SK-N-SH (cell line): ENCODE measurements around the gene FAM135A. TPM values are rescaled to one million over a fixed set of nuclear protein-coding genes. Genes with fewer than 3 reads are reported as not detected.
"Not testable (repeated sequence)": the region's sequence is repeated elsewhere in the genome, so short reads cannot be mapped to it uniquely, and the experiment has no call there.

Experiments
- CTCF ChIA-PET: fragments of 300-600, 350-600 bp; formaldehyde crosslinking; extraction: SDS; loops from one replicate; lab custom pipeline; 2021; lab: Yijun Ruan, JAX
- POLR2A ChIA-PET: fragments of 350-600 bp; sonication (Branson Sonifier 250); formaldehyde crosslinking; extraction: SDS; loops from one replicate; lab custom pipeline; 2020; ENCODE audit warnings: antibody characterized with exemption, inconsistent platforms; lab: Yijun Ruan, JAX
- DNase-seq: peaks from one replicate; pipeline ENCODE4 v3.0.0; 2012
- H2AFZ ChIP-seq: fragments of 200-600 bp; sonication (generic); 2 replicates; pipeline ENCODE4 v1.8.1; 2016; ENCODE audit warnings: antibody characterized with exemption, mild to moderate bottlenecking, low read depth
- H3F3A ChIP-seq: fragments of 200-600 bp; sonication (generic); replicated peaks from 2 replicates; pipeline ENCODE3; 2016; ENCODE audit warnings: antibody characterized with exemption, mild to moderate bottlenecking; ENCODE audit not compliant: insufficient read depth
- H3K27ac ChIP-seq, 2 experiments: fragments of 200-500 bp in 1 of 2; fragments of 200-600 bp in 1 of 2; sonication (Bioruptor generic) in 1 of 2; sonication (generic), shearing (Covaris generic) in 1 of 2; 2 replicates each; pipeline versions ENCODE4 v1.5.1 to v1.6.1; 2014 to 2016; ENCODE audit warnings: low read depth in 2 of 2, inconsistent platforms in 1 of 2, low read length in 1 of 2, mild to moderate bottlenecking in 1 of 2, mixed read lengths in 1 of 2
- H3K27me3 ChIP-seq: fragments of 200-600 bp; sonication (generic), shearing (Covaris generic); 2 replicates; pipeline ENCODE4 v1.6.1; 2016; ENCODE audit warnings: mixed run types; ENCODE audit not compliant: insufficient read depth
- H3K36me3 ChIP-seq, 2 experiments: fragments of 200-500 bp in 1 of 2; fragments of 200-600 bp in 1 of 2; sonication (Bioruptor generic) in 1 of 2; sonication (generic) in 1 of 2; replicated peaks in 1 of 2; 2 replicates each; pipeline versions ENCODE3 to v1.5.1; 2014 to 2016; ENCODE audit warnings: low read length in 1 of 2, mild to moderate bottlenecking in 1 of 2; ENCODE audit not compliant: insufficient read depth in 2 of 2, control insufficient read depth in 1 of 2
- H3K4me1 ChIP-seq, 2 experiments: fragments of 200-500 bp in 1 of 2; fragments of 200-600 bp in 1 of 2; sonication (Bioruptor generic) in 1 of 2; sonication (generic), shearing (Covaris generic) in 1 of 2; 2 replicates each; pipeline versions ENCODE4 v1.5.1 to v1.6.1; 2014 to 2016; ENCODE audit warnings: low read depth in 1 of 2, low read length in 1 of 2, mixed run types in 1 of 2; ENCODE audit not compliant: insufficient read depth in 2 of 2, control insufficient read depth in 1 of 2
- H3K4me2 ChIP-seq: fragments of 200-600 bp; sonication (generic), shearing (Covaris generic); 2 replicates; pipeline ENCODE4 v1.6.1; 2017; ENCODE audit warnings: mixed run types
- H3K4me3 ChIP-seq, 2 experiments: fragments of 200-500 bp in 1 of 2; fragments of 200-600 bp in 1 of 2; sonication (Bioruptor generic) in 1 of 2; sonication (generic), shearing (Covaris generic) in 1 of 2; 2 replicates each; pipeline versions ENCODE4 v1.5.1 to v1.8.1; 2014 to 2016; ENCODE audit warnings: low read depth in 2 of 2, inconsistent platforms in 1 of 2, low read length in 1 of 2, mild to moderate bottlenecking in 1 of 2, mixed read lengths in 1 of 2, moderate library complexity in 1 of 2
- H3K79me2 ChIP-seq: fragments of 200-600 bp; sonication (generic); 2 replicates; pipeline ENCODE4 v1.8.1; 2017; ENCODE audit warnings: mild to moderate bottlenecking; ENCODE audit not compliant: insufficient read depth
- H3K9ac ChIP-seq: fragments of 200-600 bp; sonication (generic); 2 replicates; pipeline ENCODE4 v1.6.1; 2017; ENCODE audit warnings: mixed run types
- H3K9me2 ChIP-seq: fragments of 200-600 bp; sonication (generic); 2 replicates; pipeline ENCODE4 v1.6.1; 2017; ENCODE audit warnings: mixed run types
- H3K9me3 ChIP-seq: fragments of 200-600 bp; sonication (generic); 2 replicates; pipeline ENCODE4 v1.6.1; 2017; ENCODE audit warnings: mixed run types, mild to moderate bottlenecking, moderate library complexity
- H4K20me1 ChIP-seq: fragments of 200-600 bp; sonication (generic); 2 replicates; pipeline ENCODE4 v1.6.1; 2017; ENCODE audit warnings: mild to moderate bottlenecking, mixed run types; ENCODE audit not compliant: insufficient read depth
- FOXM1 ChIP-seq: IDR thresholded peaks from 2 replicates; pipeline ENCODE4 v1.4.0; 2012; ENCODE audit warnings: low read depth, mild to moderate bottlenecking
- GABPA ChIP-seq: IDR thresholded peaks from 2 replicates; pipeline ENCODE4 v1.4.0; 2012; ENCODE audit warnings: low read depth, mild to moderate bottlenecking
- POLR2AphosphoS5 ChIP-seq: IDR thresholded peaks from 2 replicates; pipeline ENCODE4 v1.6.1; 2012; ENCODE audit warnings: low read depth, low read length
- RCOR1 ChIP-seq: fragments of 150-350 bp; IDR thresholded peaks from 2 replicates; pipeline ENCODE4 v1.6.1; 2017; ENCODE audit warnings: antibody characterized with exemption, low read length
- SMC3 ChIP-seq: IDR thresholded peaks from 2 replicates; pipeline ENCODE4 v1.6.1; 2012; ENCODE audit warnings: low read depth, low read length, improper control_type of control experiment
- TAF1 ChIP-seq: IDR thresholded peaks from 2 replicates; pipeline ENCODE4 v1.6.1; 2012; ENCODE audit warnings: low read depth, mild to moderate bottlenecking, low read length, moderate library complexity, borderline replicate concordance
- USF1 ChIP-seq: IDR thresholded peaks from 2 replicates; pipeline ENCODE4 v1.4.0; 2012; ENCODE audit warnings: low read depth, borderline replicate concordance
- YY1 ChIP-seq: IDR thresholded peaks from 2 replicates; pipeline ENCODE4 v1.4.0; 2012; ENCODE audit warnings: low read depth, mild to moderate bottlenecking
- WGBS: methylation state at CpG from one replicate; pipeline ENCODE4 v1.1.6; 2017; ENCODE audit warnings: low lambda C conversion rate; 5-methylcytosine and 5-hydroxymethylcytosine counted together
- polyA plus RNA-seq, 3 experiments: library from polyadenylated mRNA; depleted of rRNA; stranded (reverse); fragments of >200 nt; gene quantifications; 2 replicates each; pipeline ENCODE4 v1.2.3, GENCODE V29; 2012

FAM135A gene
- polyA plus RNA-seq, 1 of the 3 experiments (the other 2 are of a cell fraction) = 2.6 TPM

GRCh38 chr6:70470016-70470415 is 56.7 kb downstream of the FAM135A start:
- Histone ChIP-seq H3K9me3 (no peaks in the 10 kb centered on the region), H3K27ac (no peak overlapping the region), H2AFZ (no peak overlapping the region), H3K4me2 (no peak overlapping the region), H3K27me3 (no peaks in the 10 kb centered on the region), H3K9ac (no peak overlapping the region), H3K79me2 (no peaks in the 10 kb centered on the region), H3K4me1 (no peaks in the 10 kb centered on the region), H3K4me3 (no peak overlapping the region), H4K20me1 (no peaks in the 10 kb centered on the region), H3F3A (no peaks in the 10 kb centered on the region), H3K36me3 (peaks cover 0 to 2% of the 10 kb centered on the region in 2 experiments), H3K9me2 (no peaks in the 10 kb centered on the region)
- DNase-seq = no peak
- no peak for TF ChIP-seq YY1
- TF ChIP-seq TAF1 = no peak
- CTCF ChIA-PET = interaction anchor here (1.0 to 1.2 kb wide), 2 partner anchors 9 to 11 kb away, joined by 3 read pairs; no protein-coding TSS in a partner anchor
- POLR2A ChIA-PET = no interaction called here

DNA sequence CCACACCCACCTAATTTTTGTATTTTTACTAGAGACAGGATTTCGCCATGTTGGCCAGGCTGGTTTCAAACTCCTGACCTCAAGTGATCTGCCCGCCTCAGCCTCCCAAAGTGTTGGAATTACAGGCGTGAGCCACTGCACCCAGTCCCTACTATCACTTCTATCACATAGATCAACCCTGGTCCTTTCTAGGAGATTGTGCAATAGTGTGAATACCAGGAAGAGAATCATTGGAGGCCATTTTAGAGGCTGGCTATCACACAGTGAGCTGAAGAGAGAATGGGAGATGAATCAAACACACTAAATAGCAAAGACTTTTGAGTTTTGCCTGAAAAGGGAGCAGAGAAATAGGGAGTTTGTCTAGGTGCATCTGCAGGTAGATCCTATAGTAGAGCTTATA is 57.2 kb downstream of the FAM135A start:
- H3F3A ChIP-seq, H3K79me2 ChIP-seq, H4K20me1 ChIP-seq, H3K27ac ChIP-seq, H3K4me3 ChIP-seq, H3K4me1 ChIP-seq, DNase-seq, H3K4me2 ChIP-seq, H3K36me3 ChIP-seq, H2AFZ ChIP-seq, H3K9me3 ChIP-seq, H3K9ac ChIP-seq, H3K27me3 ChIP-seq, H3K9me2 ChIP-seq, POLR2A ChIA-PET: not testable (repeated sequence)
- CTCF ChIA-PET = interaction anchor here (1.0 kb wide), 1 partner anchor 9 kb away, joined by 3 read pairs; no protein-coding TSS in a partner anchor
- 100% methylated on average over 3 of the region's 3 CpGs for WGBS

DNA sequence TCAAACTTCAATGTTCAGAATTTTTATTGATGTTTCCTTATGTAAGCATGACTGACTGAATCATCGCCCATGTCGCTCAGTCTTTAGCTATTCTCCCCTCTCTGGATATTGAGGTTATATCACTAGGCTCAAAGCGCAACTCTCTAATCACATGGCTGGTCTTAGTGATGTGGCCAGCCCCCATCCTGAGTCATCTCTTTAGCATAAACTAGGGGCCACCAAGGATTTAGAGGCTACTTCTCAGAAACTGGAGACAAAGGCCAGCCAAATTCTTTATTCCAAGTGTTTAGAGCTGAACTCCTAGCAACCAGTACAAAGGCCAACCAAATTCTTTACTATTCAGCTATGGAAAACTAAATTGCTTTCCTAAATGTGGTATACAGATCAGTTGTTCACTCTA is 61.4 kb downstream of the FAM135A start:
- Histone ChIP-seq H3K36me3 (peaks cover 11 to 18% of the 10 kb centered on the region in 2 experiments), H3K4me1 (peaks cover 4 to 5% of the 10 kb centered on the region in 2 experiments; a peak in 2 of 4 replicates), H3K27me3 (no peaks in the 10 kb centered on the region), H3K4me3 (no peak overlapping the region), H2AFZ (no peak overlapping the region), H3K9me3 (no peaks in the 10 kb centered on the region), H3K9ac (no peak overlapping the region), H3K4me2 (no peak overlapping the region), H3K79me2 (no peaks in the 10 kb centered on the region), H3F3A (no peaks in the 10 kb centered on the region), H3K9me2 (no peaks in the 10 kb centered on the region), H3K27ac (no peak overlapping the region), H4K20me1 (no peaks in the 10 kb centered on the region)
- TF ChIP-seq GABPA (no peak), RCOR1 (no peak), FOXM1 (no peak), POLR2AphosphoS5 (no peak), USF1 (no peak), YY1 (no peak), SMC3 (no peak)
- DNase-seq = no peak
- ChIA-PET POLR2A (no interaction called here), CTCF (no interaction called here)
- WGBS = 100% methylated on average over 3 of the region's 3 CpGs
